HUES6 (cell line): ENCODE results near the gene FOXI1.

Source experiments
- H3K27ac ChIP-seq: 2 replicates; pipeline ENCODE4 v1.7.0; 2013; ENCODE audit warnings: low read depth, mild to moderate bottlenecking, low read length, inconsistent platforms
- H3K27me3 ChIP-seq: 2 replicates; pipeline ENCODE4 v1.6.1; 2013; ENCODE audit warnings: low read length; ENCODE audit not compliant: control insufficient read depth, insufficient read depth
- H3K36me3 ChIP-seq: 2 replicates; pipeline ENCODE4 v1.6.1; 2013; ENCODE audit warnings: low read length; ENCODE audit not compliant: control insufficient read depth, insufficient read depth
- H3K4me1 ChIP-seq: 2 replicates; pipeline ENCODE4 v1.6.1; 2013; ENCODE audit warnings: low read length; ENCODE audit not compliant: control insufficient read depth, insufficient read depth
- H3K4me3 ChIP-seq: 2 replicates; pipeline ENCODE4 v1.5.1; 2013; ENCODE audit warnings: low read depth, low read length
- H3K9ac ChIP-seq: one replicate; pipeline ENCODE4 v1.6.1; 2013; ENCODE audit warnings: mild to moderate bottlenecking, low read length
- H3K9me3 ChIP-seq: 2 replicates; pipeline ENCODE4 v1.6.1; 2013; ENCODE audit warnings: low read depth, low read length; ENCODE audit not compliant: control insufficient read depth, insufficient read depth

The FOXI1 gene

DNA sequence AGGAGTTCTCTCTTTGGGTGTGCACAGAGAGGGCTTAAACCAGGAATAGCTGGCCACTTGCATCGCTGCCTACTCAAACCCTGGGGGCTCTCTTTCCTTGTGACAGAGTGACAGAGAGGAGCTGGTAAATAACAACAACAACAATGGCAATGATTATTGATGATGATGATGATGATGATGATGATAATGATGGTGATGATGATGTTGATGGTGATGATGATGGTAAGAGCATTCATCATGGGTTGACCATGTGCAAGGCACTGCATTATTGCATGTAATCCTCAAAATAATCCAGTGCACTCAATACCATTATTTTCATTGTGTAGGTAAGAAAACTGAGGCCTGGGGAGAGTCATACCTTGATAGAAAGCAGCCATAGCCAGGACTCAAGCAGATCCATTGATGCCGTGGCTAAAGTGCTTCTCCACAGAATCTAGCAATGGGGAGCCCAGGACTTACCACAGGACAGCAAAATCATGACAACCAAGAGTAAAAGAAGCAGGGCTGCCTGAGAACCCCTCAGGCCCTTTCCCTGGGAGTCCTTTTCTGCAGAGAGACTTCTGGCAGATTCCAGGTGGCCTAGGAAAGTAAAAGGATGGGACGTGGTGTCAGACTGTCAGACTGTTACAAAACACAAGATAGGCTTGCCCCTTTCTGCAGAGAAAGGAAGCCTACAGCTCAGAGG, 4.8 kb downstream of the FOXI1 start:
- Histone ChIP-seq H3K4me3 (no peak overlapping the region), H3K4me1 (peaks cover 33% of the 10 kb centered on the region), H3K9me3 (0 out of 2 replicates have a peak, but pooled peaks cover 8% of the 10 kb centered on the region), H3K27me3 (peaks cover 52% of the 10 kb centered on the region), H3K36me3 (no peaks in the 10 kb centered on the region), H3K27ac (no peak overlapping the region), H3K9ac (no peak overlapping the region)

DNA sequence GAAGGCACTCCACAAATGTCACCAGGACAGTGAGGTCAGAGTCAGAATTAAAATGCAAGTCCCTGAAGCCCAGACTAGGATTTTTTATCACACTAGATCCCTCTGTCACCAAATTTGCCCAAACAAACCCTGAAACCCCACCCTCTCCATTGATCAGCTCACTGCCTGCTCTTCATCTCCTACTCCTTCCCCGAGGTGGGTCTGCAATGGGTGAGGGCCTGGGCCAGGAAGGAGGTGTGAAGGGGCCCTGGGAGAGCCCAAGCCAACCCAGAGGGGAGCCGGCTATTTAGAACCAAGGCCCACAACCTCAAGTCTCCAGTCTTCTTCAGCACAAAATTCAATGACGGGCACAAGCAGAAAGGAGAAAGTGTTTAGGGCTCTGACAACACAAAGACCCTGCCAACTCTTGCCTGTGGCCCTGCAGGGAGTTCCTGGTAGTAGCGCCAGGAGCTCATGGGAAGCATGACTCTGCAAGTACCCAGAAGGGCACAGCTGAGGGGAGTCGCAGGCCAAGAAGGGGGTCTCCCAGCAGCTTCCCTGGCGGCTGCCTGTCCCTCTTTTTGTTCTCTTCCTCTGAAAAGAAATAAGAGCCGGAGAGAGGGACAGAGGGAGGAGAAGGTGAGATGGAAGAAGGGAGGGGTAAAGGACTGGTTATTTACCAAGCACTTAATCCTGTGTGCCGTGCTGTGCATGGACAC, 5.5 kb downstream of the FOXI1 start:
- H3K4me3 ChIP-seq = no peak overlapping the region
- no peak overlapping the region for H3K27ac ChIP-seq
- H3K36me3 ChIP-seq = no peaks in the 10 kb centered on the region
- no peak overlapping the region for H3K9ac ChIP-seq
- H3K27me3 ChIP-seq = peaks cover 50% of the 10 kb centered on the region
- H3K9me3 ChIP-seq = peaks cover 14% of the 10 kb centered on the region
- H3K4me1 ChIP-seq = peaks cover 33% of the 10 kb centered on the region

DNA sequence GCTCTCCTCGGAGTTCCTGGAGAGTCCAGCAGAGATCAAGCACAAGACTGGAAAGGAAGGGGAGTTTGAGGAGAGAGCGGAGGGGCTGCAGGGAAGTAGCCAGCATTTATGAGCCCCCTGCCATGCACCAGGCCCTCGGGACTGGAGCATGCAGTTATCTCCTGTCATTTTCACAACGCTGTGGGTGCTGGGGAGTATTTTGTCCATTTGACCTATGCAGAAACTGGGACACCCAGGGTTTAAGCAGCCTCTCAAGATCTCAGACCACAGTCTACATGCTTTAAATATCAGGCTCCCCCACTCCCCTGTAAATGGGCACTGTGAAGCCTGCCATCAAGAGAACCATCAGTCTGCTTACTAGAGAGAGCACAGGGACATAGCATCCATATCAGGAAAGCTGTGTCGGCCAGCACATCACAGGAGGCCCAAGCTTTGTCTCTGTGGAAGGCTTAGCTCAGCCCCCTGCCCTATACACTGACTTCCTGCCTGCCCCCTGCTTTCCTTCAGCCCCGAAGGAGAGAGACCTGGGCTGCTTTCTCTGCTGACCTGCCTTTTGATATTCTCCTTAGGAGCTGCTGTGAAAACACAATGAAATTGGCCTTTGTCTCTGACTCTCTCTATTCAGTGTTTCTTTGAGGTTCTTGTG, 7.3 kb downstream of the FOXI1 start:
- peaks cover 15% of the 10 kb centered on the region for H3K9me3 ChIP-seq
- H3K4me3 ChIP-seq = no peak overlapping the region
- H3K27ac ChIP-seq = no peak overlapping the region
- H3K4me1 ChIP-seq = peaks cover 33% of the 10 kb centered on the region
- H3K27me3 ChIP-seq = peaks cover 33% of the 10 kb centered on the region
- no peak overlapping the region for H3K9ac ChIP-seq
- no peaks in the 10 kb centered on the region for H3K36me3 ChIP-seq

DNA sequence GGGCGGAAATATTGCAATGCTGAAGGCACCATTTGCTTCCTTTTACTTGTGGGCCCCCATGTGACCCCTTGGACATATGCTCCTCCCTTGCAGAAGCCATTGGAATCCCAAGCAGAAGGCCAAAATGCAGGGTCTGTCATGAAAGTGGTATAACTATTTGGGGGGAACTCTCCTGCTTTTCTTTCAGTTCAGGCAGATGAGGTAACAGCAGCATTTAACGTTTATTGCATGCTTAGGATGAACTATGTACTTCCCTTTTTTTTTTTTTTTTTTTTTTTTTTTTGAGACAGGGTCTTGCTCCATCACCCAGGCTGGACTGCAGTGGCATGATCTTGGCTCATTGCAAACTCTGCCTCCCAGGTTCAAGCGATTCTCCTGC, 7.8 kb downstream of the FOXI1 start:
- H3K9ac ChIP-seq = no peak overlapping the region

DNA sequence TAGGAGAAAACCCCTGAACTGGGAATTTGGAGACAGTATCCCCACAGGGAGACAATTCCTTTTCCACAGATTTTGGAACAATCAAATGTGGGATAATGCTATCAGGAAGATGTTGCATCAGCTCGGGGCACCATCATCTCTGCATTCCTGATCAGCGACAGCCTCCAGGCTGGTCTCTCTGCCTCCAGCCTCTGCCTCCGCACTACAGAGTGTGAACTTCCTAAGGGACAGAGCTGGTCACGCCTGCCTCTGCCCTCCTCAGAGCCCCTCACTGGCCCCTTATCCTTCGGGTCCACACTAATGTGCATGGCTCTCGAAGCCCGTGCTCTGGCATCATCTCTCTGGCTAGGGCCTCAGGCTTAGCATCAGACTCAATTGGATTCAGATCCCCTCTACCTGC, 8.6 kb downstream of the FOXI1 start:
- Histone ChIP-seq H3K9me3 (peaks cover 15% of the 10 kb centered on the region), H3K27ac (no peak overlapping the region), H3K4me3 (no peak overlapping the region), H3K27me3 (peaks cover 20% of the 10 kb centered on the region), H3K4me1 (peaks cover 29% of the 10 kb centered on the region), H3K9ac (no peak overlapping the region), H3K36me3 (no peaks in the 10 kb centered on the region)

More for the DNA sequence above, 7.8 kb downstream of the FOXI1 start:
- no peaks in the 10 kb centered on the region for H3K36me3 ChIP-seq
- H3K9me3 ChIP-seq = peaks cover 15% of the 10 kb centered on the region
- H3K27ac ChIP-seq = no peak overlapping the region
- peaks cover 28% of the 10 kb centered on the region for H3K27me3 ChIP-seq
- H3K4me3 ChIP-seq = no peak overlapping the region
- peaks cover 33% of the 10 kb centered on the region for H3K4me1 ChIP-seq

DNA sequence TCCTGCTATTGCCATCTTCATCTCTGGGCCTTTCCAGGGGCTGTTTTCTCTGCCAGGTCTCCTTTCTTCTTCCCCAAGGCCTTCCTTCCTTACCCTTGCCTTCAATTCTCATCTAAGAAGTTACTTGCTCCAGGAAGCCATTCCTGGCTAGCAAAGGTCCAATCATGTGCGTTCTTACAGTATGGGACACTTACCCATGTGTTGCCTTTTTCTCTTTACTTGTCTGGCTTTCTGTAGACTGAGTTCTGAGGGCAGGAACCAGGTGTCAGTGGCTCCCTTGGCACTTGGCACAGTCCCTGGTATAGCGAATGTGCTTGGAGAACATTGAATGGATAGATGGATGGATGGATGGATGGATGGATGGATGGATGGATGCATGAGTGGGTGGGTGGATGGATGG, 10.2 kb downstream of the FOXI1 start:
- peaks cover 15% of the 10 kb centered on the region for H3K9me3 ChIP-seq
- H3K4me3 ChIP-seq = no peak overlapping the region
- peaks cover 14% of the 10 kb centered on the region; the same call in 1 of the 2 replicates for H3K4me1 ChIP-seq
- H3K27me3 ChIP-seq = peaks cover 8% of the 10 kb centered on the region
- H3K36me3 ChIP-seq = no peaks in the 10 kb centered on the region
- H3K27ac ChIP-seq = no peak overlapping the region
- no peak overlapping the region for H3K9ac ChIP-seq

DNA sequence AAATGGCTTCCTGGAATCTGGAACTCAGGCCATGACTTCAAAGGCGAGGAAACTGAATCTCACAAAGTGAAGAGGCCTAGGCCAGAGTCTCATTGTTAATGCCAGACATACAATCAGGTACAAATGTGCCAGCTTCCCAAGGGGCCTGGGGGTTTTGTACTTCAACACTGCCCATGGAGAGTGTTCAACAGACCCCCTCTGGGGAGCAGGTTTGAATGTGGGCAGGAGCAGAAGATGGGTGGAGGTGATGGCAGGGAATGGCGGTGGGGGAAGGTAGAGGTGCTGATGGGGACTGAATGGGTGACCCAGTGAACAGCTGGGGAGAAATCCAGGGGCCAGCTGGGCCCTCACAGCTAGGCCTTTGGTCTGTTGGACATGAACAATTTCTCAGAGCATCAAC, 12.0 kb downstream of the FOXI1 start:
- Histone ChIP-seq H3K27ac (no peak overlapping the region), H3K9me3 (peaks cover 15% of the 10 kb centered on the region), H3K36me3 (no peaks in the 10 kb centered on the region), H3K4me1 (peaks cover 8% of the 10 kb centered on the region; the same call in 1 of the 2 replicates), H3K27me3 (no peaks in the 10 kb centered on the region), H3K4me3 (no peak overlapping the region), H3K9ac (no peak overlapping the region)

DNA sequence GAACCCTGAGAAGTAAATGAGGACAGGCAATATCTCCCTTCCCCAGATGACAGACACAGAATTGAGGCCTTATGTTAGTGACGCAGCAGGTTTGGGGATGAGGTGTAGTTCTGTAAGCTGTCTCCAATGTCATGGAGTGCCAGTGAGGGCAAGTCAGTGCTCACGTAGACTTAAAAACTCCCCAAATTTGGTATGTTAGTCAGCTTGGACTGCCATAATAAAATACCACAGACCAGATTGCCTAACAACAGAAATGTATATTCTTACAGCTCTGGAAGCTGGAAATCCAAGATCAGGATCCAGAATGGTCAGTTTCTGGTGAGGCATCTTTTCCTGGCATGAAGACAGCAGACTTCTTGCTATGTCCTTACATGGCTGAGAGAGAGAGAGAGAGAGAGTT, 14.9 kb downstream of the FOXI1 start:
- Histone ChIP-seq H3K9ac (no peak overlapping the region), H3K27me3 (no peaks in the 10 kb centered on the region), H3K9me3 (peaks cover 7% of the 10 kb centered on the region), H3K27ac (no peak overlapping the region), H3K4me1 (no peaks in the 10 kb centered on the region), H3K36me3 (no peaks in the 10 kb centered on the region), H3K4me3 (no peak overlapping the region)

DNA sequence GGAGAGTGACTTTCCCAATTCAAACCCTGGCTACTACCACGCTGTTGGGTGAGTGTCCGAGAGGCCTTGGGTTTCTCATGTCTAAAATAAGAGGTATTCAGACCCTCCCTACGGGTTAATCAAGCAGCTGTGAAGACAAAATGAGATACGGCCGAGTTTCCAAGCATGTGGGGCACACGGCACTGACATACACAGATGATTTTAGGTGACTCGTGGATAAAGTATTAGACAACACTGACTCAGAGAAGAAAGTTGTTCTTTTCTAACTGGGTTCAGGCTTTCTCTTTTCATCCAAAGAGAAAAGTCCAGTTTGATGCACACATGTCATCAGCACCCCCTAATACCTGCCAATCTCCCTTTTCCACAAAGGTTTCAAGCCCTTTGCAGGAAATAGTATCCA, 15.6 kb downstream of the FOXI1 start:
- Histone ChIP-seq H3K27ac (no peak overlapping the region), H3K9ac (no peak overlapping the region), H3K27me3 (no peaks in the 10 kb centered on the region)

DNA sequence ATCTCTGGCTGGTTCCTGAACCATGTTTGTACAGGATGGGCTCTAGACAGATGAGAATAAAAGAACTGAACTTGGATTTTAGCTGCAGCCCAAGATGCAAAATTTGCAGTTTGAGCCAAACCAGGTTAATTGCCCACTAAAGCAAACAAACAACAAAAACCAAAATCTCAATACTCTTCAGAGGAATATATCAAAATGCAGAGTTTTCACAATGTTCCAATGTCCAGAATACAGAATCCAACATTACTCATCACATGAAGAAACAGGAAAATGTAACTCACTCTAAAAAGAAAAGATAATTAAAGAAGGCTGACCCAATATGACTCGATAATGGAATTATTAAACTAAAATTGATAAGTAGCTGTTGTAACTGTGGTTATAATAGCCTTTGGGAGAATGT, 20.4 kb downstream of the FOXI1 start:
- H3K9me3 ChIP-seq = 0 out of 2 replicates have a peak, but pooled peaks cover 6% of the 10 kb centered on the region
- H3K4me3 ChIP-seq = no peak overlapping the region
- no peak overlapping the region for H3K27ac ChIP-seq
- H3K27me3 ChIP-seq = no peaks in the 10 kb centered on the region
- H3K36me3 ChIP-seq = no peaks in the 10 kb centered on the region
- no peak overlapping the region for H3K9ac ChIP-seq
- H3K4me1 ChIP-seq = no peaks in the 10 kb centered on the region

More for the DNA sequence above, 15.6 kb downstream of the FOXI1 start:
- no peak overlapping the region for H3K4me3 ChIP-seq
- H3K36me3 ChIP-seq = no peaks in the 10 kb centered on the region
- no peaks in the 10 kb centered on the region for H3K4me1 ChIP-seq
- H3K9me3 ChIP-seq = peaks cover 4% of the 10 kb centered on the region; the same call in 1 of the 2 replicates

DNA sequence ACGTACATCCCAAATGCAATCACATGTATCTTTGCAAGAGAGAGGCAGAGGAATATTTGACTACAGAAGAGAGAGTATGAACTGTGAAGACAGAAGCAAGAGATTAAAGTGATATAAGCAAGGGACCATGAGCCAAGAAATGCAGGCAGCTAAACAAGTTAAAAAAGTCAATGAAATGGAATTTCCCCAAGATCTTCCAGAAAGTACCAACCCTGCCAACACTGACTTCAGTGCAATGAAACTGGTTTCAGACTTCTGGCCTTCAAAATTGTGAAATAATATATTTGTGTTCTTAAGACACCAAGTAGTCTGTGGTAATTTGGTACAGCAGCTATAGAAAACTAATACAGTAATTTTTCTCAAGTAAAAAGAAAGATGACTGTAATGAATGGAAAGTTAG, 20.9 kb downstream of the FOXI1 start:
- no peaks in the 10 kb centered on the region for H3K36me3 ChIP-seq
- H3K27ac ChIP-seq = no peak overlapping the region
- no peak overlapping the region for H3K4me3 ChIP-seq
- no peaks in the 10 kb centered on the region for H3K27me3 ChIP-seq
- H3K9ac ChIP-seq = no peak overlapping the region
- H3K4me1 ChIP-seq = no peaks in the 10 kb centered on the region
- H3K9me3 ChIP-seq = 0 out of 2 replicates have a peak, but pooled peaks cover 6% of the 10 kb centered on the region
